Stomach (tissue), 9 donors: ENCODE data around the gene FLRT1. TPM values are rescaled to one million over a fixed set of nuclear protein-coding genes. Genes with fewer than 3 reads are reported as not detected.

Experiments
- DNase-seq, 2 donors: peaks; one replicate each; pipeline versions ENCODE4 v3.0.0 to v3.0.0-alpha.2; 2013 to 2019
- H3K27ac ChIP-seq, 5 donors: fragments of 200-600 bp in 4 of 5; sonication (generic) in 4 of 5; one replicate each; pipeline ENCODE4 v1.5.1; 2013 to 2019; ENCODE audit warnings: mild to moderate bottlenecking in 1 of 5, moderate library complexity in 1 of 5
- H3K27me3 ChIP-seq, 3 donors: fragments of 200-600 bp; sonication (generic); one replicate each; pipeline ENCODE4 v1.5.1; 2017 to 2019; ENCODE audit warnings: mixed run types in 1 of 3
- H3K36me3 ChIP-seq, 4 donors: fragments of 200-600 bp; sonication (generic); 1 replicate in 3 of 4; 2 replicates in 1 of 4; pipeline ENCODE4 v1.5.1; 2016 to 2019
- H3K4me1 ChIP-seq, 4 donors: fragments of 200-600 bp; sonication (generic); one replicate each; pipeline ENCODE4 v1.5.1; 2016 to 2019
- H3K4me3 ChIP-seq, 4 donors: fragments of 200-600 bp; sonication (generic) in 3 of 4; one replicate each; pipeline ENCODE4 v1.5.1; 2016 to 2019; ENCODE audit warnings: mild to moderate bottlenecking in 1 of 4
- H3K9me3 ChIP-seq, 4 donors: fragments of 200-600 bp; sonication (generic); one replicate each; pipeline ENCODE4 v1.5.1; 2016 to 2019
- CTCF ChIP-seq, 7 experiments: fragments of 450-650 bp in 4 of 7; fragments of 200-600 bp in 3 of 7; sonication (generic) in 3 of 7; IDR thresholded peaks; one replicate each; pipeline ENCODE4 v1.5.1; 2016 to 2019; ENCODE audit warnings: antibody characterized with exemption in 7 of 7, control low read depth in 2 of 7, mild to moderate bottlenecking in 1 of 7
- EP300 ChIP-seq: sonication (generic); formaldehyde crosslinking; IDR thresholded peaks from one replicate; pipeline ENCODE4 v1.6.1; 2017; ENCODE audit warnings: antibody characterized with exemption
- POLR2A ChIP-seq, 4 donors: fragments of 450-650 bp; IDR thresholded peaks; one replicate each; pipeline ENCODE4 v1.6.1; 2016; ENCODE audit warnings: antibody characterized with exemption in 4 of 4, control low read depth in 2 of 4, mild to moderate bottlenecking in 1 of 4, moderate library complexity in 1 of 4
- POLR2AphosphoS5 ChIP-seq, 3 donors: sonication (generic); formaldehyde crosslinking; IDR thresholded peaks; one replicate each; pipeline ENCODE4 v1.6.1; 2016; ENCODE audit warnings: antibody characterized with exemption in 3 of 3
- WGBS, 5 donors: extraction: QIAGEN DNeasy Blood & Tissue Kit in 3 of 5; methylation state at CpG; one replicate each; pipeline versions ENCODE4 v1.1.5 to v1.1.7; 2013 to 2018; 5-methylcytosine and 5-hydroxymethylcytosine counted together
- intact Hi-C: fragments of 100-400 bp; cut with DNase I; formaldehyde crosslinking; loops from one replicate; pipeline ENCODE4 v1.15.1; 2023; ENCODE audit warnings: low total_unique reads
- polyA plus RNA-seq, 3 donors: library from polyadenylated mRNA; stranded (reverse); fragments of 200-250 nt; gene quantifications; one replicate each; pipeline ENCODE4 v1.2.3, GENCODE V29; 2013
- total RNA-seq, 5 donors: library from RNA; depleted of rRNA; stranded (reverse); fragments of >200 nt; gene quantifications; one replicate each; pipeline versions ENCODE4 v1.1.0 to v1.2.3, GENCODE V29; 2014 to 2016
- donor health status: healthy with polysubstance abuse.
- donor health status: Bipolar disorder and iron deficiency.
- donor health status: healthy.

The FLRT1 gene
- total and polyA plus RNA-seq, 8 donors, result 0.12 to 1.3 (median 0.51) TPM; not detected in 4

- intact Hi-C loops, result no loop called here
- no peak overlapping the region for H3K27ac ChIP-seq
- H3K27me3 ChIP-seq, result no peaks in the 10 kb centered on the region
- TF ChIP-seq CTCF (IDR thresholded peaks at IDR 0.05) (no peak), EP300 (no peak), POLR2A (IDR thresholded peaks at IDR 0.05) (no peak), POLR2AphosphoS5 (IDR thresholded peaks at IDR 0.05) (no peak)
- 86 to 91% (median 90%) methylated on average over 1 to 9 of the region's 9 CpGs for WGBS, 5 donors
- H3K4me1 ChIP-seq, result peaks cover 0 to 10% (median 0%) of the 10 kb centered on the region in 4 donors
- H3K9me3 ChIP-seq, result no peaks in the 10 kb centered on the region
- no peak overlapping the region for H3K4me3 ChIP-seq
- no peaks in the 10 kb centered on the region for H3K36me3 ChIP-seq
- no peak for DNase-seq
Measured at GRCh38 chr11:64072871-64073270, 37.1 kb downstream of the FLRT1 start.

GRCh38 chr11:64073542-64073941 lies 37.8 kb downstream of the FLRT1 start:
- 40 to 85% (median 78%) methylated on average over 1 to 13 of the region's 13 CpGs for WGBS, 5 donors

GRCh38 chr11:64074239-64074638 lies 38.5 kb downstream of the FLRT1 start:
- TF ChIP-seq CTCF (IDR thresholded peaks at IDR 0.05) (no peak), POLR2A (IDR thresholded peaks at IDR 0.05) (no peak), POLR2AphosphoS5 (IDR thresholded peaks at IDR 0.05) (no peak), EP300 (no peak)
- no peaks in the 10 kb centered on the region for H3K27me3 ChIP-seq
- no peaks in the 10 kb centered on the region for H3K36me3 ChIP-seq
- no peak overlapping the region for H3K27ac ChIP-seq
- no peaks in the 10 kb centered on the region for H3K9me3 ChIP-seq
- peaks cover 0 to 10% (median 0%) of the 10 kb centered on the region in 4 donors for H3K4me1 ChIP-seq
- intact Hi-C loops, result no loop called here
- no peak overlapping the region for H3K4me3 ChIP-seq
- no peak for DNase-seq
- WGBS, 5 donors, result 79 to 86% (median 80%) methylated on average over 1 to 10 of the region's 10 CpGs

More at GRCh38 chr11:64073542-64073941, 37.8 kb downstream of the FLRT1 start:
- Histone ChIP-seq H3K4me1 (peaks cover 0 to 10% (median 0%) of the 10 kb centered on the region in 4 donors), H3K27ac (no peak overlapping the region), H3K4me3 (no peak overlapping the region), H3K27me3 (no peaks in the 10 kb centered on the region), H3K36me3 (no peaks in the 10 kb centered on the region), H3K9me3 (no peaks in the 10 kb centered on the region)
- no peak for DNase-seq
- TF ChIP-seq EP300, result no peak
- no peak for TF ChIP-seq POLR2AphosphoS5 (IDR thresholded peaks at IDR 0.05)
- TF ChIP-seq CTCF (IDR thresholded peaks at IDR 0.05), result no peak
- TF ChIP-seq POLR2A (IDR thresholded peaks at IDR 0.05), result no peak
- intact Hi-C loops, result no loop called here

- WGBS, 5 donors, result 77 to 91% (median 85%) methylated on average over 8 of the region's 8 CpGs
- DNase-seq, result no peak
- TF ChIP-seq POLR2AphosphoS5 (IDR thresholded peaks at IDR 0.05), result no peak
- TF ChIP-seq POLR2A (IDR thresholded peaks at IDR 0.05), result no peak
- no peak for TF ChIP-seq EP300
- no peak for TF ChIP-seq CTCF (IDR thresholded peaks at IDR 0.05)
- Histone ChIP-seq H3K27ac (no peak overlapping the region), H3K36me3 (no peaks in the 10 kb centered on the region), H3K4me3 (no peak overlapping the region), H3K9me3 (no peaks in the 10 kb centered on the region), H3K4me1 (peaks cover 0 to 8% (median 0%) of the 10 kb centered on the region in 4 donors), H3K27me3 (no peaks in the 10 kb centered on the region)
- intact Hi-C loops, result no loop called here
Measured at GRCh38 chr11:64076758-64077157, 41.0 kb downstream of the FLRT1 start.
